OCI-LY1 (cell line): Measurements from ENCODE around the gene BACH2.

ENCODE experiments used
- H2AFZ ChIP-seq: fragments of 200-600 bp; sonication (generic), shearing (Covaris generic); 2 replicates; pipeline ENCODE4 v1.6.0; 2014; ENCODE audit warnings: antibody characterized with exemption, mild to moderate bottlenecking, low read length
- H3F3A ChIP-seq: fragments of 200-600 bp; sonication (generic), shearing (Covaris generic); 2 replicates; pipeline ENCODE4 v1.6.0; 2014; ENCODE audit warnings: mild to moderate bottlenecking, antibody characterized with exemption, low read length, moderate library complexity; ENCODE audit not compliant: insufficient read depth
- H3K27ac ChIP-seq: fragments of 200-600 bp; sonication (generic); 2 replicates; pipeline ENCODE4 v1.5.1; 2014; ENCODE audit warnings: low read length, mixed run types, mild to moderate bottlenecking, low read depth; ENCODE audit not compliant: poor library complexity, severe bottlenecking
- H3K27me3 ChIP-seq: fragments of 200-600 bp; sonication (generic); 2 replicates; pipeline ENCODE4 v1.6.0; 2014; ENCODE audit warnings: antibody characterized with exemption, mild to moderate bottlenecking, low read length, moderate library complexity; ENCODE audit not compliant: insufficient read depth
- H3K36me3 ChIP-seq: fragments of 200-600 bp; sonication (generic); 2 replicates; pipeline ENCODE4 v1.6.1; 2014; ENCODE audit warnings: mild to moderate bottlenecking, antibody characterized with exemption, low read length, moderate library complexity, mixed read lengths; ENCODE audit not compliant: insufficient read depth
- H3K4me1 ChIP-seq: fragments of 200-600 bp; sonication (generic); 2 replicates; pipeline ENCODE4 v1.5.1; 2014; ENCODE audit warnings: mild to moderate bottlenecking, low read length, moderate library complexity; ENCODE audit not compliant: insufficient read depth, severe bottlenecking
- H3K4me2 ChIP-seq: fragments of 200-600 bp; sonication (generic), shearing (Covaris generic); 2 replicates; pipeline ENCODE4 v1.6.1; 2014; ENCODE audit warnings: low read length
- H3K4me3 ChIP-seq: fragments of 200-600 bp; sonication (generic); 2 replicates; pipeline ENCODE4 v1.5.1; 2014; ENCODE audit warnings: low read length, low read depth, mild to moderate bottlenecking, mixed read lengths; ENCODE audit not compliant: poor library complexity, severe bottlenecking
- H3K79me2 ChIP-seq: fragments of 200-600 bp; shearing (Covaris generic); 2 replicates; pipeline ENCODE4 v1.6.1; 2016; ENCODE audit warnings: mixed run types, low read length, mixed read lengths; ENCODE audit not compliant: insufficient read depth
- H3K9ac ChIP-seq: fragments of 200-600 bp; sonication (generic), shearing (Covaris generic); 2 replicates; pipeline ENCODE4 v1.6.1; 2014; ENCODE audit warnings: mild to moderate bottlenecking, low read length, mixed read lengths
- H3K9me2 ChIP-seq: fragments of 200-600 bp; sonication (generic), shearing (Covaris generic); 2 replicates; pipeline ENCODE4 v1.6.1; 2014; ENCODE audit warnings: low read depth, mild to moderate bottlenecking, low read length, mixed read lengths
- H3K9me3 ChIP-seq: fragments of 200-600 bp; shearing (Covaris generic); 2 replicates; pipeline ENCODE4 v1.6.1; 2014; ENCODE audit warnings: low read length, mixed read lengths
- H4K20me1 ChIP-seq: fragments of 200-600 bp; sonication (generic), shearing (Covaris generic); 2 replicates; pipeline ENCODE4 v1.6.0; 2016; ENCODE audit warnings: mild to moderate bottlenecking, low read length; ENCODE audit not compliant: insufficient read depth
- EZH2 ChIP-seq: fragments of 200-600 bp; sonication (generic), shearing (Covaris generic); IDR thresholded peaks from 2 replicates; pipeline ENCODE4 v1.8.0; 2017; ENCODE audit warnings: borderline replicate concordance, mixed run types, mild to moderate bottlenecking, antibody characterized with exemption, low read length, moderate library complexity, mixed read lengths
- TF ChIP-seq, protein P1 (sequence below): fragments of 200-600 bp; sonication (generic), shearing (Covaris generic); IDR thresholded peaks from 2 replicates; pipeline ENCODE4 v1.5.1; 2017; ENCODE audit warnings: mild to moderate bottlenecking, antibody characterized with exemption, low read length, moderate library complexity, mixed read lengths

The BACH2 gene

DNA sequence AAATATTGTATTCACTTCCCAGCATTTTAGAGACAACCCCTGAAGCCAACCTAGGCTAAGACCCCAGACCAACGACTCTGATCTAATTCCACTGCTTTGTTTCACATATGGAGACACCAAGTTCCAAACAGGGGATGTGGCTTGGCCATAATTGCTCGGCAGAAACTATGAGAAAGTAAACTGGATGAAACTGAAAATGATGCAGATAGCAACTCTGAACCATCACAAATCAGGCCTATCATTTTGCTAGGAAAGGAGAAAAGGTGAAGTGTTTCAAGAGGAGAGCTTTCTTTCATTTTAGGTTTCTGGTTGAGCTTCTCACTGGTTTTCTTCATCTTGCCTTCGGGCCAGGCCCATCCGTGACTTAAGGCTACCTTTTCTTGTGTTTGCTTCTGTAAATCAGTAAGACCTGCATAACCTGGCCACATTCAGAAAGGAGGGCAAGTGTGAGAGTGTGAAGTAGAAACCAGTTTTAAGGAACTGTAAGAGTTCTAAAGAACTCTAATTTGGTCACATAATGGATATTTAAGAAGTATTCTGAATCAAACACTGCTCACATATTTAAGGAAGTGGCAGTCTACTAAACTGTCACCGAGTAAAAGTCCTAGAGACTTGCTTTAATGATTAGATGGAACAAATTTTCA, 105.8 kb downstream of the BACH2 start:
- H3K9me2 ChIP-seq: no peaks in the 10 kb centered on the region
- H3K9me3 ChIP-seq: no peaks in the 10 kb centered on the region
- 0 out of 2 replicates have a peak, but pooled peaks cover 4% of the 10 kb centered on the region for H3F3A ChIP-seq
- H3K9ac ChIP-seq: no peak overlapping the region
- no peak overlapping the region for H2AFZ ChIP-seq
- no peaks in the 10 kb centered on the region for H4K20me1 ChIP-seq
- no peak overlapping the region for H3K4me3 ChIP-seq
- H3K36me3 ChIP-seq: peaks cover 84% of the 10 kb centered on the region
- no peak for TF ChIP-seq EZH2
- TF ChIP-seq, protein P1, sequence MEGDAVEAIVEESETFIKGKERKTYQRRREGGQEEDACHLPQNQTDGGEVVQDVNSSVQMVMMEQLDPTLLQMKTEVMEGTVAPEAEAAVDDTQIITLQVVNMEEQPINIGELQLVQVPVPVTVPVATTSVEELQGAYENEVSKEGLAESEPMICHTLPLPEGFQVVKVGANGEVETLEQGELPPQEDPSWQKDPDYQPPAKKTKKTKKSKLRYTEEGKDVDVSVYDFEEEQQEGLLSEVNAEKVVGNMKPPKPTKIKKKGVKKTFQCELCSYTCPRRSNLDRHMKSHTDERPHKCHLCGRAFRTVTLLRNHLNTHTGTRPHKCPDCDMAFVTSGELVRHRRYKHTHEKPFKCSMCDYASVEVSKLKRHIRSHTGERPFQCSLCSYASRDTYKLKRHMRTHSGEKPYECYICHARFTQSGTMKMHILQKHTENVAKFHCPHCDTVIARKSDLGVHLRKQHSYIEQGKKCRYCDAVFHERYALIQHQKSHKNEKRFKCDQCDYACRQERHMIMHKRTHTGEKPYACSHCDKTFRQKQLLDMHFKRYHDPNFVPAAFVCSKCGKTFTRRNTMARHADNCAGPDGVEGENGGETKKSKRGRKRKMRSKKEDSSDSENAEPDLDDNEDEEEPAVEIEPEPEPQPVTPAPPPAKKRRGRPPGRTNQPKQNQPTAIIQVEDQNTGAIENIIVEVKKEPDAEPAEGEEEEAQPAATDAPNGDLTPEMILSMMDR: no peak
- no peaks in the 10 kb centered on the region for H3K27me3 ChIP-seq
- H3K79me2 ChIP-seq: peaks cover 100% of the 10 kb centered on the region
- H3K4me2 ChIP-seq: peak overlapping the region; percentile 13; the same call in 1 of the 2 replicates
- peaks cover 98% of the 10 kb centered on the region for H3K4me1 ChIP-seq
- H3K27ac ChIP-seq: peak overlapping the region; percentile 41

DNA sequence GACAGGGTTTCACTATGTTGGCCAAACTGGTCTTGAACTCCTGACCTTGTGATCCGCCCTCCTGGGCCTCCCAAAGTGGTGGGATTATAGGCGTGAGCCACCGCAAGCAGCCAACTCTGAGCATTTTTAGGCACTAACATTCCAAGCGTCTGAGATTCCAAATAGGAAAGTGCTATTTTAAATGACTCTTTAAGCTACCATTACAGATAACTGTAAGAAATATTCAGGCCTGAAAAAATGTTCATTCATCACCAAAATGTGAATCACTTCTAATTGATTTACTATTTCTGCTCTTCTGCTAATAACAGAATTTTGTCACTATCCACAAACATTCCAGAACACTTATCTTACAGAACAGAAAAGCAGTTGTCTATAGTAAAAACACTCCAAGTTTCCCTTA, 106.5 kb downstream of the BACH2 start:
- Histone ChIP-seq H3K9me3 (no peaks in the 10 kb centered on the region), H2AFZ (no peak overlapping the region), H3K27ac (peak overlapping the region; percentile 28), H3F3A (0 out of 2 replicates have a peak, but pooled peaks cover 4% of the 10 kb centered on the region), H3K4me1 (peaks cover 98% of the 10 kb centered on the region), H3K79me2 (peaks cover 100% of the 10 kb centered on the region), H3K9me2 (no peaks in the 10 kb centered on the region), H3K36me3 (peaks cover 81% of the 10 kb centered on the region), H4K20me1 (no peaks in the 10 kb centered on the region), H3K4me2 (no peak overlapping the region), H3K9ac (no peak overlapping the region), H3K27me3 (no peaks in the 10 kb centered on the region), H3K4me3 (no peak overlapping the region)
- TF ChIP-seq, protein P1: no peak
- TF ChIP-seq EZH2: no peak

DNA sequence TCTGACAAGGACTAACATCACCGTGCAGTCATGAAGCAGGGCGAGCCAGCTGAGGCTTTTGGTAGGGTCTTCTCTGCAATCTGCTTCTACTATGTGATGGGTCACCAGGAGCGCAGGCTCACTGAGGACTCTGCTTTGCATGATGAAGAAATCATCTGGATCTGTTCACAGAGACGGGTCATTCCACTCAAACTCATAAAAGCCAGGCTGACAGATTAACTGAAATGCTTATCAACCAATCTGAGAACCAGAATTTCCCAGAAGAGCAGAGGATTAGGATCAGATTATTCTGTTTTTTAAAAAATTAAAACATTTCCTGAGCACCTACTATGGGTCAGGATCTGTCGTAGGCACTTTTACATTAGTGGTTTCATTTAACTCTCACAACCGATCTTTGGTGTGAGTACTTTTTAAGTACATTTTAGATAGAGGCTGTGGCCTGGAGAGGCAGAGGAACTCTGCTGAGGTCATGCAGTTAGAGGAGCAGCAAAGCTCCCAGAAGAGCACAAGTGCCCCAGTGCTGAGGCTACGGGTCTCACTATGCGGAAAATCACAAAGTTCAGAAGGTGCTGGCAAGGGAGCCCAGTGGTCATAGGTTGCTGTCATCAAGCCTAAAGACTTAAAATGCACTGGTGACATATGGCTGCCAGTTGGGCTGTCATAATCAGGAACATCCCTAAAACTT, 109.1 kb downstream of the BACH2 start:
- Histone ChIP-seq H3K9me2 (no peaks in the 10 kb centered on the region), H2AFZ (no peak overlapping the region), H3K36me3 (peaks cover 81% of the 10 kb centered on the region), H3K4me1 (peaks cover 78% of the 10 kb centered on the region), H3K79me2 (peaks cover 100% of the 10 kb centered on the region), H3F3A (0 out of 2 replicates have a peak, but pooled peaks cover 4% of the 10 kb centered on the region), H3K4me3 (no peak overlapping the region), H3K27ac (peak overlapping the region; percentile 49), H3K9ac (peak overlapping the region; percentile 6; the same call in 1 of the 2 replicates), H3K9me3 (no peaks in the 10 kb centered on the region), H3K4me2 (peak overlapping the region; percentile 40), H3K27me3 (no peaks in the 10 kb centered on the region), H4K20me1 (no peaks in the 10 kb centered on the region)
- no peak for TF ChIP-seq EZH2
- TF ChIP-seq, protein P1: no peak
